Erythroblast (primary cell): ENCODE results near the gene MISP3.

ENCODE experiments used
- GATA1 ChIP-seq: IDR thresholded peaks from 2 replicates; pipeline ENCODE4 v1.6.1; 2011; ENCODE audit warnings: low read depth, mild to moderate bottlenecking, control low read depth, low read length, moderate library complexity
- POLR2A ChIP-seq: IDR thresholded peaks from 2 replicates; pipeline ENCODE4 v1.6.1; 2011; ENCODE audit warnings: mild to moderate bottlenecking, low read length

DNA sequence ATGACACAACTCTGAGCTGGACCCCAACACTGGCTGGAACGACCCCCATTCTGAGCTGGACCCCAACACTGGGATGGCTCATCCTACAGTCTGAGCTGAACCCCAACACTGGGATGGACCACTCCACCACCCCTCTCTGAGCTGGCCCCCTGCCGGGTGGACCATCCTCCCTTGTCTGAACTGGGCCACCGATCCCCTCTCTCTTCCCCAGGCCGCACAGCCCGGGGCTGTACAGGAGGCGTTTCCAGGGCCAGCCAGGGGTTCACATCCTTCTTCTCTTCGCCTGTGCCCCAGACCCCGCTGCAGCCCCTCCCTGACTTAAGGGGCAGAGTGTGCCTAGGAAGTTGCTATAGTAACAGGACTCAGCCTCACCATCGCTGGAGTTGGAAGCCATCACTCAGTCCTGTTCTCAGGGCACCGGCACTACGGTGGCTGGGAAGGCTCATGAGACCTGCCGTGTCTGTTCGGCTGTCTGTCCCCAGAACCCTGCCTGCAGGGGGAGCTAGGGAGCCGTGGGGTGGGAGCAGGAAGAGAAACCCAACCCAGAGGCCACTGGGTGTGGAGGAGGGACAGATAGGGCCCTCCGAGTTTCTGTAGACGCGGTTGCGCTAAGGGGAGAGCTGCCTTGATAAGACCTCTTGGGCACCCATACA is 41.3 kb downstream of the MISP3 start:
- TF ChIP-seq POLR2A = no peak
- TF ChIP-seq GATA1 = no peak
